H54 (cell line): ENCODE measurements around the gene ATP11A.

Experiments used
- DNase-seq: peaks from one replicate; pipeline ENCODE4 v3.0.0; 2011; ENCODE audit warnings: low spot score, mixed read lengths; ENCODE audit not compliant: insufficient read length
- FAIRE-seq: peaks from 3 replicates; lab custom pipeline; 2011; peaks lifted over from hg19 to GRCh38; lab: Jason Lieb, UNC
- POLR2A ChIP-seq: IDR thresholded peaks from 2 replicates; pipeline ENCODE4 v1.6.1; 2011; ENCODE audit warnings: low read depth, mild to moderate bottlenecking, low read length

Gene ATP11A

GRCh38 chr13:112771139-112771876 is 81.5 kb downstream of the ATP11A start:
- no peak for TF ChIP-seq POLR2A
- FAIRE-seq (no peak), DNase-seq (no peak)

- no peak for DNase-seq
- TF ChIP-seq POLR2A, result no peak
- FAIRE-seq, result no peak
These were observed 82.2 kb downstream of the ATP11A start for GRCh38 chr13:112771877-112772538.

GRCh38 chr13:112772539-112772909 is 82.7 kb downstream of the ATP11A start:
- no peak for DNase-seq
- FAIRE-seq, result no peak
- no peak for TF ChIP-seq POLR2A

- DNase-seq, result no peak
- no peak for FAIRE-seq
- no peak for TF ChIP-seq POLR2A
These were observed 83.1 kb downstream of the ATP11A start for GRCh38 chr13:112772929-112773328.

- FAIRE-seq (no peak), DNase-seq (no peak)
- TF ChIP-seq POLR2A, result no peak
These were observed 84.0 kb downstream of the ATP11A start for GRCh38 chr13:112773601-112774447.

- TF ChIP-seq POLR2A, result no peak
- FAIRE-seq (no peak), DNase-seq (no peak)
These were observed 84.6 kb downstream of the ATP11A start for GRCh38 chr13:112774448-112774792.

- FAIRE-seq (no peak), DNase-seq (no peak)
- TF ChIP-seq POLR2A, result no peak
These were observed 85.2 kb downstream of the ATP11A start for GRCh38 chr13:112774829-112775565.

- no peak for TF ChIP-seq POLR2A
- FAIRE-seq (no peak), DNase-seq (no peak)
These were observed 86.0 kb downstream of the ATP11A start for GRCh38 chr13:112775791-112776279.

- DNase-seq (no peak), FAIRE-seq (no peak)
- TF ChIP-seq POLR2A, result no peak
These were observed 86.5 kb downstream of the ATP11A start for GRCh38 chr13:112776354-112776753.

GRCh38 chr13:112776971-112777370 is 87.1 kb downstream of the ATP11A start:
- no peak for TF ChIP-seq POLR2A
- DNase-seq (no peak), FAIRE-seq (no peak)

GRCh38 chr13:112777637-112778406 is 88.0 kb downstream of the ATP11A start:
- FAIRE-seq, result no peak
- TF ChIP-seq POLR2A, result no peak
- DNase-seq, result no peak

- TF ChIP-seq POLR2A, result no peak
- DNase-seq, result no peak
- FAIRE-seq, result no peak
These were observed 90.2 kb downstream of the ATP11A start for GRCh38 chr13:112779856-112780604.
